GM12865 (cell line): Measurements from ENCODE around the gene NHSL1.

ENCODE experiments used
- DNase-seq: peaks from one replicate; pipeline ENCODE4 v3.0.0; 2010; ENCODE audit warnings: low read depth
- H3K4me3 ChIP-seq: 2 replicates; pipeline ENCODE4 v1.5.1; 2011; ENCODE audit warnings: mild to moderate bottlenecking, low read depth, low read length, control low read depth
- TF ChIP-seq, protein P1 (sequence below): IDR thresholded peaks from 2 replicates; pipeline ENCODE4 v1.5.1; 2011; ENCODE audit warnings: low read length, control low read depth, low read depth, inconsistent platforms; ENCODE audit not compliant: insufficient read depth; ENCODE audit errors: missing control alignments

The NHSL1 gene

GRCh38 chr6:138374230-138374629 is 125.1 kb downstream of the NHSL1 start:
- no peak for DNase-seq
- TF ChIP-seq, protein P1, sequence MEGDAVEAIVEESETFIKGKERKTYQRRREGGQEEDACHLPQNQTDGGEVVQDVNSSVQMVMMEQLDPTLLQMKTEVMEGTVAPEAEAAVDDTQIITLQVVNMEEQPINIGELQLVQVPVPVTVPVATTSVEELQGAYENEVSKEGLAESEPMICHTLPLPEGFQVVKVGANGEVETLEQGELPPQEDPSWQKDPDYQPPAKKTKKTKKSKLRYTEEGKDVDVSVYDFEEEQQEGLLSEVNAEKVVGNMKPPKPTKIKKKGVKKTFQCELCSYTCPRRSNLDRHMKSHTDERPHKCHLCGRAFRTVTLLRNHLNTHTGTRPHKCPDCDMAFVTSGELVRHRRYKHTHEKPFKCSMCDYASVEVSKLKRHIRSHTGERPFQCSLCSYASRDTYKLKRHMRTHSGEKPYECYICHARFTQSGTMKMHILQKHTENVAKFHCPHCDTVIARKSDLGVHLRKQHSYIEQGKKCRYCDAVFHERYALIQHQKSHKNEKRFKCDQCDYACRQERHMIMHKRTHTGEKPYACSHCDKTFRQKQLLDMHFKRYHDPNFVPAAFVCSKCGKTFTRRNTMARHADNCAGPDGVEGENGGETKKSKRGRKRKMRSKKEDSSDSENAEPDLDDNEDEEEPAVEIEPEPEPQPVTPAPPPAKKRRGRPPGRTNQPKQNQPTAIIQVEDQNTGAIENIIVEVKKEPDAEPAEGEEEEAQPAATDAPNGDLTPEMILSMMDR = no peak
- H3K4me3 ChIP-seq = no peak overlapping the region

GRCh38 chr6:138372711-138373463 is 126.4 kb downstream of the NHSL1 start:
- no peak overlapping the region for H3K4me3 ChIP-seq
- no peak for DNase-seq
- TF ChIP-seq, protein P1 = no peak
